Measurements from ENCODE around the gene ESPNL.

The ESPNL gene

GRCh38 chr2:238099714-238100048 lies 459 bp upstream of the ESPNL start:
- no peak overlapping the region for H3K27ac ChIP-seq (ENCODE audit: low read length)
- H3K36me3 ChIP-seq (ENCODE audit: control insufficient read depth in 2 of 2, insufficient read depth in 2 of 2, low read length in 2 of 2) = no peaks in the 10 kb centered on the region

GRCh38 chr2:238100821-238101771 lies 956 bp downstream of the ESPNL start:
- Histone ChIP-seq H3K4me1 (ENCODE audit: control insufficient read depth, insufficient read depth, low read length) (peaks cover 2% of the 10 kb centered on the region), H3K36me3 (ENCODE audit: control insufficient read depth in 2 of 2, insufficient read depth in 2 of 2, low read length in 2 of 2) (no peaks in the 10 kb centered on the region), H3K9ac (ENCODE audit: low read length in 2 of 2) (no peak overlapping the region), H3K27ac (ENCODE audit: low read length) (no peak overlapping the region), H3K27me3 (ENCODE audit: control insufficient read depth in 1 of 2, insufficient read depth in 2 of 2, low read length in 2 of 2) (no peaks in the 10 kb centered on the region), H3K9me3 (ENCODE audit: control insufficient read depth in 2 of 2, low read length in 2 of 2) (no peaks in the 10 kb centered on the region), H3K4me3 (ENCODE audit: low read length in 2 of 2) (no peak overlapping the region)

More at GRCh38 chr2:238099714-238100048, 459 bp upstream of the ESPNL start:
- H3K9me3 ChIP-seq (ENCODE audit: control insufficient read depth in 2 of 2, low read length in 2 of 2) = no peaks in the 10 kb centered on the region
- no peak overlapping the region for H3K4me3 ChIP-seq (ENCODE audit: low read length in 2 of 2)
- H3K9ac ChIP-seq (ENCODE audit: low read length in 2 of 2) = no peak overlapping the region
- H3K27me3 ChIP-seq (ENCODE audit: control insufficient read depth in 1 of 2, insufficient read depth in 2 of 2, low read length in 2 of 2) = no peaks in the 10 kb centered on the region
- H3K4me1 ChIP-seq (ENCODE audit: control insufficient read depth, insufficient read depth, low read length) = peaks cover 2% of the 10 kb centered on the region

- Histone ChIP-seq H3K9ac (ENCODE audit: low read length in 2 of 2) (no peak overlapping the region), H3K27me3 (ENCODE audit: control insufficient read depth in 1 of 2, insufficient read depth in 2 of 2, low read length in 2 of 2) (no peaks in the 10 kb centered on the region), H3K27ac (ENCODE audit: low read length) (no peak overlapping the region), H3K4me3 (ENCODE audit: low read length in 2 of 2) (no peak overlapping the region), H3K9me3 (ENCODE audit: control insufficient read depth in 2 of 2, low read length in 2 of 2) (no peaks in the 10 kb centered on the region), H3K36me3 (ENCODE audit: control insufficient read depth in 2 of 2, insufficient read depth in 2 of 2, low read length in 2 of 2) (no peaks in the 10 kb centered on the region), H3K4me1 (ENCODE audit: control insufficient read depth, insufficient read depth, low read length) (peaks cover 2% of the 10 kb centered on the region)
Observed at GRCh38 chr2:238101891-238102841, 2.0 kb downstream of the ESPNL start.

- peaks cover 2% of the 10 kb centered on the region for H3K4me1 ChIP-seq (ENCODE audit: control insufficient read depth, insufficient read depth, low read length)
- no peak overlapping the region for H3K9ac ChIP-seq (ENCODE audit: low read length in 2 of 2)
- no peak overlapping the region for H3K27ac ChIP-seq (ENCODE audit: low read length)
- H3K4me3 ChIP-seq (ENCODE audit: low read length in 2 of 2) = no peak overlapping the region
- H3K27me3 ChIP-seq (ENCODE audit: control insufficient read depth in 1 of 2, insufficient read depth in 2 of 2, low read length in 2 of 2) = no peaks in the 10 kb centered on the region
- H3K9me3 ChIP-seq (ENCODE audit: control insufficient read depth in 2 of 2, low read length in 2 of 2) = no peaks in the 10 kb centered on the region
- no peaks in the 10 kb centered on the region for H3K36me3 ChIP-seq (ENCODE audit: control insufficient read depth in 2 of 2, insufficient read depth in 2 of 2, low read length in 2 of 2)
Observed at GRCh38 chr2:238102865-238103264, 2.7 kb downstream of the ESPNL start.

- Histone ChIP-seq H3K9me3 (ENCODE audit: control insufficient read depth in 2 of 2, low read length in 2 of 2) (no peaks in the 10 kb centered on the region), H3K9ac (ENCODE audit: low read length in 2 of 2) (no peak overlapping the region), H3K4me1 (ENCODE audit: control insufficient read depth, insufficient read depth, low read length) (no peaks in the 10 kb centered on the region), H3K4me3 (ENCODE audit: low read length in 2 of 2) (no peak overlapping the region), H3K36me3 (ENCODE audit: control insufficient read depth in 2 of 2, insufficient read depth in 2 of 2, low read length in 2 of 2) (no peaks in the 10 kb centered on the region), H3K27ac (ENCODE audit: low read length) (no peak overlapping the region), H3K27me3 (ENCODE audit: control insufficient read depth in 1 of 2, insufficient read depth in 2 of 2, low read length in 2 of 2) (no peaks in the 10 kb centered on the region)
Observed at GRCh38 chr2:238103465-238104225, 3.5 kb downstream of the ESPNL start.

GRCh38 chr2:238104226-238104690 lies 4.1 kb downstream of the ESPNL start:
- H3K4me1 ChIP-seq (ENCODE audit: control insufficient read depth, insufficient read depth, low read length) = no peaks in the 10 kb centered on the region
- no peak overlapping the region for H3K9ac ChIP-seq (ENCODE audit: low read length in 2 of 2)
- H3K9me3 ChIP-seq (ENCODE audit: control insufficient read depth in 2 of 2, low read length in 2 of 2) = no peaks in the 10 kb centered on the region
- H3K36me3 ChIP-seq (ENCODE audit: control insufficient read depth in 2 of 2, insufficient read depth in 2 of 2, low read length in 2 of 2) = no peaks in the 10 kb centered on the region
- no peaks in the 10 kb centered on the region for H3K27me3 ChIP-seq (ENCODE audit: control insufficient read depth in 1 of 2, insufficient read depth in 2 of 2, low read length in 2 of 2)
- no peak overlapping the region for H3K4me3 ChIP-seq (ENCODE audit: low read length in 2 of 2)
- H3K27ac ChIP-seq (ENCODE audit: low read length) = no peak overlapping the region

GRCh38 chr2:238104691-238105371 lies 4.7 kb downstream of the ESPNL start:
- Histone ChIP-seq H3K36me3 (ENCODE audit: control insufficient read depth in 2 of 2, insufficient read depth in 2 of 2, low read length in 2 of 2) (no peaks in the 10 kb centered on the region), H3K9me3 (ENCODE audit: control insufficient read depth in 2 of 2, low read length in 2 of 2) (no peaks in the 10 kb centered on the region), H3K9ac (ENCODE audit: low read length in 2 of 2) (no peak overlapping the region), H3K27ac (ENCODE audit: low read length) (no peak overlapping the region), H3K4me1 (ENCODE audit: control insufficient read depth, insufficient read depth, low read length) (no peaks in the 10 kb centered on the region), H3K4me3 (ENCODE audit: low read length in 2 of 2) (no peak overlapping the region), H3K27me3 (ENCODE audit: control insufficient read depth in 1 of 2, insufficient read depth in 2 of 2, low read length in 2 of 2) (no peaks in the 10 kb centered on the region)

GRCh38 chr2:238105506-238106338 lies 5.6 kb downstream of the ESPNL start:
- Histone ChIP-seq H3K9ac (ENCODE audit: low read length in 2 of 2) (no peak overlapping the region), H3K9me3 (ENCODE audit: control insufficient read depth in 2 of 2, low read length in 2 of 2) (no peaks in the 10 kb centered on the region), H3K27ac (ENCODE audit: low read length) (no peak overlapping the region), H3K27me3 (ENCODE audit: control insufficient read depth in 1 of 2, insufficient read depth in 2 of 2, low read length in 2 of 2) (no peaks in the 10 kb centered on the region), H3K4me3 (ENCODE audit: low read length in 2 of 2) (no peak overlapping the region), H3K36me3 (ENCODE audit: control insufficient read depth in 2 of 2, insufficient read depth in 2 of 2, low read length in 2 of 2) (no peaks in the 10 kb centered on the region), H3K4me1 (ENCODE audit: control insufficient read depth, insufficient read depth, low read length) (no peaks in the 10 kb centered on the region)

GRCh38 chr2:238106339-238106697 lies 6.2 kb downstream of the ESPNL start:
- no peaks in the 10 kb centered on the region for H3K27me3 ChIP-seq (ENCODE audit: control insufficient read depth in 1 of 2, insufficient read depth in 2 of 2, low read length in 2 of 2)
- no peaks in the 10 kb centered on the region for H3K36me3 ChIP-seq (ENCODE audit: control insufficient read depth in 2 of 2, insufficient read depth in 2 of 2, low read length in 2 of 2)
- no peak overlapping the region for H3K9ac ChIP-seq (ENCODE audit: low read length in 2 of 2)
- no peaks in the 10 kb centered on the region for H3K9me3 ChIP-seq (ENCODE audit: control insufficient read depth in 2 of 2, low read length in 2 of 2)
- no peak overlapping the region for H3K27ac ChIP-seq (ENCODE audit: low read length)
- no peaks in the 10 kb centered on the region for H3K4me1 ChIP-seq (ENCODE audit: control insufficient read depth, insufficient read depth, low read length)
- H3K4me3 ChIP-seq (ENCODE audit: low read length in 2 of 2) = no peak overlapping the region

Data from stomach smooth muscle (tissue), 2 donors.